Retinal pigment epithelial cell (primary cell): ENCODE results near the gene WWOX.
"Not testable (repeated sequence)": the region's sequence is repeated elsewhere in the genome, so short reads cannot be mapped to it uniquely, and the experiment has no call there.

Experiments used
- DNase-seq: peaks from one replicate; pipeline ENCODE4 v3.0.0-alpha.2; 2010; ENCODE audit warnings: low read depth
- H3K4me3 ChIP-seq: 2 replicates; pipeline ENCODE4 v1.5.1; 2011; ENCODE audit warnings: mild to moderate bottlenecking, low read length, control low read depth, moderate library complexity
- TF ChIP-seq, protein P1 (sequence below): conservative IDR thresholded peaks from 2 replicates; pipeline ENCODE4 v1.5.1; 2011; ENCODE audit warnings: low read depth, low read length, control low read depth, inconsistent platforms

Gene WWOX

DNA sequence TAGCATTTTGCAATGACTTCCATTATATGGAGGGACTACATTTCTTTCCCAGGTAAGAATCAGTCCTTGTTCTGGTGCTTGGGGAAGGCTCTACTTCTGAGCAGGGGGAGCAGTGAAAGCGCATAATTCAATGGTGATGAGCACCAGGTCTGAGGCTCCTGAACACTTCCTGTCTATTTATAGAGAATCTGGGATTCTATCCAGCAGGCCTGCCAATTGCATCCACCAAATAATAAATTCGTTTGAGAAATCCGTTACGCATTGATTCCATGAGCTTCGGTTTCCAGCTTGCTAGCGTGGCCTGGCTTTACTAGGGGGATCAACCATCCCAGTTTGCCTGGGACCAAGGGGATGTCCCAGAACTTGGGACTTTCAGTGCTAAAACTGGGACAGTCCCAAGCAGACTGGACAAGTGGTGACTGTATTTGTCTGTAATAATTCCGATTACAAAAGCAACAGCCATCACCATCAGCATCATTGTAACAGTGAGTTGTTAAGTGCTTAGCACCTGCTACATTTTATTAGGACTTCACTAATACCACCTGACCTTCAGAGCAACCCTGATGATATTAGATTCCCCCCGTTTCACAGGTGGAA is 1151.1 kb downstream of the WWOX start:
- TF ChIP-seq, protein P1, sequence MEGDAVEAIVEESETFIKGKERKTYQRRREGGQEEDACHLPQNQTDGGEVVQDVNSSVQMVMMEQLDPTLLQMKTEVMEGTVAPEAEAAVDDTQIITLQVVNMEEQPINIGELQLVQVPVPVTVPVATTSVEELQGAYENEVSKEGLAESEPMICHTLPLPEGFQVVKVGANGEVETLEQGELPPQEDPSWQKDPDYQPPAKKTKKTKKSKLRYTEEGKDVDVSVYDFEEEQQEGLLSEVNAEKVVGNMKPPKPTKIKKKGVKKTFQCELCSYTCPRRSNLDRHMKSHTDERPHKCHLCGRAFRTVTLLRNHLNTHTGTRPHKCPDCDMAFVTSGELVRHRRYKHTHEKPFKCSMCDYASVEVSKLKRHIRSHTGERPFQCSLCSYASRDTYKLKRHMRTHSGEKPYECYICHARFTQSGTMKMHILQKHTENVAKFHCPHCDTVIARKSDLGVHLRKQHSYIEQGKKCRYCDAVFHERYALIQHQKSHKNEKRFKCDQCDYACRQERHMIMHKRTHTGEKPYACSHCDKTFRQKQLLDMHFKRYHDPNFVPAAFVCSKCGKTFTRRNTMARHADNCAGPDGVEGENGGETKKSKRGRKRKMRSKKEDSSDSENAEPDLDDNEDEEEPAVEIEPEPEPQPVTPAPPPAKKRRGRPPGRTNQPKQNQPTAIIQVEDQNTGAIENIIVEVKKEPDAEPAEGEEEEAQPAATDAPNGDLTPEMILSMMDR = no peak
- no peak for DNase-seq
- H3K4me3 ChIP-seq = no peak overlapping the region

DNA sequence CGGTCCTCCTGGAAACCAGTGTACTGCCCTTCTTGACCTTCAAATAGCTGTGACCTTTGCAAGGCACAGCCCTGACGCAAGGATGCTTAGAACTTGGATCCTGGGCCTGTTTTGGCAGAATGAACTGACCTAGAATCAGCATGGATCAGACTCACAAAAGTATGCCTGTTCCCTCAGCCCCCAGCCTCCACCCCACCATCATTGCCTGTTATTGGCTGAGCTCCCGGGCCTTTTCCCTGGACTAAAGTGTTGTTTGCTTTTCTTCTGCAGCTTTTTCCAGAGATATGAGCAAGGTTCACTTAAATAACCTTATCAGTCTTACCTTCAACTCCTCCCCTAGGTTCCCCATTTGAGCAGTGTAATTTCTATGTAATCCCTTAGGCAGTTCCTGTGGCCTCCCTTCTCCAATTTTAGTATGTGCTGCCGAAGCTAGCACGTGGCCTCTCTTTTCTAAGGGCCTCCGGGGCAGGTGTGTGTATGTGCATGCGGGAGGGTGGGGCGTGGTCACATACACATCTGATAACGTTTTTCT is 1153.7 kb downstream of the WWOX start:
- TF ChIP-seq, protein P1 = no peak
- DNase-seq = no peak
- H3K4me3 ChIP-seq = no peak overlapping the region

DNA sequence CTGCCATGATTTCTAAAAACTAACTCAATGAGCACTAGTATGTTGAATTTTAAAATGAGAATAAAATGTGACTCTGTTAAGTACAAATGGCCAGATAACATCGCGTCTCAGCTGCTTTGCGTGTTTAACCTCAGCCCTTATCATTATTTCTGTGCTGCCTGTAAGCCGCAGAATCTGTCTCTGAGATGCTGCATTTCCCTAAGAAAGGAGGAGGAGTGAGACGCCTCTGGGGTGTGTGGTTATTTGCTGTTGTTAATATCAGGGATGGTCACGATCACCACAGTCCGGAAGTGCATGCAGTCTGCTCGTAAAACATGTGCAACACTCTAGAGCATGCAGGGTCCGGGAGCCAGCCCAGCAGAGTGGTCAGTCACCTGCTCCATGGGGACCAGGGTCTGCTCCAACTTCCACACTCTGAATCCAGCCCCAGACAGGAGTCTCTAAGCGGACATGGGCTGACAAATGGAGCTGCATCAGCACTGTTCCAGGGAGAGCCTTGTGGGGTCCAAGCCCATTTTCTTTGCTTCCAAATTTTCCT is 1158.6 kb downstream of the WWOX start:
- H3K4me3 ChIP-seq = no peak overlapping the region
- no peak for DNase-seq
- TF ChIP-seq, protein P1 = no peak

DNA sequence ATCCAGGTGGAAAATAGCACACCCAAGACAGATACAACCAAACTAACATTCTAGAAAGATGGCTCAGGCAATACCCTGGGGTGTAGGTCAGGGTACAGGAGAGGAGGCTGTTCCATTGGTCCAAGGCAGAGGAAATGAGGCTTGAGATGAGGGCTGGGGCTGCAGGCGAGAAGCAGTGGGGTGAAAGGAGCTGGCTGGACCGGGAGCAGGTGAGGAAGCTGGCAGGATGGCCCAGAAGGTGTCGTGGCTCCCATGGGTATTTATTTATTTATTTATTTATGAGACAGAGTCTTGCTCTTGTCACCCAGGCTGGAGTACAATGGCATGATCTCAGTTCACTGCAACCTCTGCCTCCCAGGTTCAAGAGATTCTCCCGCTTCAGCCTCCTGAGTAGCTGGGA is 1161.4 kb downstream of the WWOX start:
- not testable (repeated sequence) for DNase-seq, H3K4me3 ChIP-seq

DNA sequence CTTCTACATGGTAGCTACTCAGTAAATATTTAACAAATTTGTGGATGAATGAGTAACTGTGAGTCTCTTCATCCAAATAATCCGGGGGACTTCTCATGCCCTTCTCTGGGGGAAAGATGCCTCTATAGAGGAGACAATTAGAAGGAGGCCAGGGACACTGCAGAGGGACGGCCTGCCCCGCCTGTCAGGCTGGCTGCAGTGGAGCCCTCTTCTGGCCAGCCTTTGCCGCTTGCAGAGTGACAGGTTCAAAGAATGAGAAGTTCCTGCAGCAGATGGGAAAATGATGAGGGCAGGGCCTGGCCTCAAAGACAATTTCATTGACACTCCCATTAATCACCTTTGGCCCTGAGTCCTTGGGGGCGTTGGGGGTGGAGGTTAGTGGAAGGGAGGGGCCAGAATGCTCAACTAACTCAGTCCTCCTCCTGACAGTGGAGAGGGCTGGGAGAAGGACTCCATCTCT is 1162.1 kb downstream of the WWOX start:
- no peak for DNase-seq
- no peak overlapping the region for H3K4me3 ChIP-seq
- TF ChIP-seq, protein P1 = peak; percentile 67

DNA sequence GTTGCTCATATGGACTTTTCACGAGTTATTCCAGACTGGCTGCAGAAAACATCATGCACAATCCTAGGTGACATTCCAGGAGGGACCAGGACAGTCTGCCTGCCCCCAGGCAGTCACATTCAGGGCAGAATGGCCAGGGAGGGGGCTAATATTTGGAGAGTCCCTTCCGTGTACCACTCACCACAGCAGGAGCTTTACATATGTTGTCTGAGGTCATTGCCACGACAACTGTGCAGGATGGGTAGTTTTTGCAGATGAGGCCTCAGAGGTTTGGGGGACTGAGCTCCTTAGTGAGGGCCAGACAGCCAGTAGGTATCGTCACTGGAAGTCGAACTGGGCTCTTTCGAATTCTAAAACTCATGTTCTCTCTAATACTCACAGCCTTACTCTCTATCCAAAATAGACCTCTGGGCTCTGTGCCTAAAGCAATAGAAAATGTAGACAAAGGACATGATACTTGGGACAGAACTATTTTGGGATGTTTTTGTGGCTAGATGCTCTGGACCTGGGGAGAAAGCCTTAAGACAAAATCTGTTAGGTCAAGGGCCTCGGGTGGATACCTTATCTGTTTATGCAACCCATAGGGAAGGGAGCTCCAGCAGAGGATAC is 1162.6 kb downstream of the WWOX start:
- no peak for DNase-seq
- no peak overlapping the region for H3K4me3 ChIP-seq
- TF ChIP-seq, protein P1 = no peak
